IPS-NIHi11 (cell line): ENCODE measurements around the gene HCFC1.
A peak's percentile ranks its signal among the peaks of the same experiment; 100 is the strongest.

Experiments used
- DNase-seq: peaks from one replicate; pipeline ENCODE4 v3.0.0; 2012; ENCODE audit warnings: mixed read lengths, low spot score

Gene HCFC1

DNA sequence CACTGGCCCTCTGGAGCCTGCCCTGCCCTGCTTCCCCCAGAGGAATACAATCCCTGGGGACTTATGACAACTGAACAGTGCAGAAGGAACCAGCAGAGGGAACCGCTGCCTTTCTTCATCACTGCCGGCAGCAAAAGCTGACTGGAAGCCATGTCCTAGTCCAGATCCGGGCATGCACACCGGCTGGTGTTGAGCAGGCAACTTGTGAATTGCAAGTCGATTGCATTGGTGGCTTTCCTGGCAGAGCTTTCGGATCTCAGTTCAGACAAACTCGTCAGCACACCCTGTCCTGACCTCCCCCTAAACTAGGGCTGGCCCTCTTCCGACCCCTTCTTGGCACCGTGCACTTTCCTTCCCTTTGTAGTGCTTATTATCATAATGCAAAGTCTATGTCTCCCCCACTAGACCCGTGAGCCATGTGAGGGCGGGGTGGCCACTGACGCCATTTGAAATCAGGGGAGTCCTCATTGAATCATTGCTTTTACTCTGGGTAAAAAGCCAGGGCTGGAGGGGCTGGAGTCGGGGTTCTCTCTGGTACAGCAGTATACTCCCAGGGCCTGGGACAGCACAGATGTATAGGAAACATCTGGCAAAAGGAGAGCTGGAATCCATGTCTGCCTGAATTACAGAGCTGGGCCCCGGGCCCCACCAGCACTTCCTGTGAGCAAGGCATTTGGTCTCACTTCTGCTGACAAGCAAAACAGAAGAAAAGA is 47.3 kb downstream of the HCFC1 start:
- no peak for DNase-seq

DNA sequence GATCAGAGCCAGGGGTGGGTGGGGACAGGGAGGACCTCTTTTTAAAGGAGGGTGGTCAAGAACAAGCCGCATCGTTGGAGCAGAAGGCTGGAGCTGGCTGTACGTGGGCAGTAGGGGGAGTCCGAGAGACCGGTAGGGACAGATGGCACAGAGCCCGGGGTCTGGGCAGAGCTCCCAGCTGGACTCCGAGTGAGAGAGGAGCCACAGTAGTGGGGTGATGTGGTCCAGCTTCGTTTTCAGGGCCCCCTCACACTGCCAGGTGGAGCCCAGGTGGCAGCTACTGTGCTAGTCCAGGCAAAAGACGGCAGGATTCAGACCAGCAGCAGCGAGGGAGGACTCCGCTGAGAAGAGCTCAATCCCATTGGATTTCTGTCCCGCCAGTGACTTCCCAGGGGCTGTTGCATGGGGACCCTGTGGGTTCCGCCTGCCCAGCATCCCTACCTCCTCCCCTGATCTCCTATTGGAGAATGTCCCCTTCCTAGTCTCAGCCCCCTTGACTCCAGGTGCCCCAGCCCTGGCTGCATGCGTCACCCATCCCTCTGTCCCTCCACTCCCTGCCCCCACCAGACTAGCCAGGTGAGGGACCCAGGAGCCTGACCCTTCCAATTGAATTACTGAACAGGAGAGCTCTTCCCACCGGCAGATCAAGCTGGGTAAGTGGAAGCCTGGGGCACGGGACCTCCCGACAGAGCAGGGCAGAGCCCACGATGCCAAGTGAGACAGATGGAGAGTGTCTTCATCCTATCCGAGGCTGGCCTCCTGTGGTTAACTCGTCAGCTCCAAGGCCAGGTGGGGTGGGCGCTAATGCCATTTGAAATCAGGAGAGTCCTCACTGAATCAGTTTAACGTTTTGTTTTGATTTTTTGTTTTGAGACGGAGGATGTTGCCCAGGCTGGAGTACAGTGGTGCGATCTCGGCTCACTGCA is 48.4 kb downstream of the HCFC1 start:
- DNase-seq: peak; percentile 51

DNA sequence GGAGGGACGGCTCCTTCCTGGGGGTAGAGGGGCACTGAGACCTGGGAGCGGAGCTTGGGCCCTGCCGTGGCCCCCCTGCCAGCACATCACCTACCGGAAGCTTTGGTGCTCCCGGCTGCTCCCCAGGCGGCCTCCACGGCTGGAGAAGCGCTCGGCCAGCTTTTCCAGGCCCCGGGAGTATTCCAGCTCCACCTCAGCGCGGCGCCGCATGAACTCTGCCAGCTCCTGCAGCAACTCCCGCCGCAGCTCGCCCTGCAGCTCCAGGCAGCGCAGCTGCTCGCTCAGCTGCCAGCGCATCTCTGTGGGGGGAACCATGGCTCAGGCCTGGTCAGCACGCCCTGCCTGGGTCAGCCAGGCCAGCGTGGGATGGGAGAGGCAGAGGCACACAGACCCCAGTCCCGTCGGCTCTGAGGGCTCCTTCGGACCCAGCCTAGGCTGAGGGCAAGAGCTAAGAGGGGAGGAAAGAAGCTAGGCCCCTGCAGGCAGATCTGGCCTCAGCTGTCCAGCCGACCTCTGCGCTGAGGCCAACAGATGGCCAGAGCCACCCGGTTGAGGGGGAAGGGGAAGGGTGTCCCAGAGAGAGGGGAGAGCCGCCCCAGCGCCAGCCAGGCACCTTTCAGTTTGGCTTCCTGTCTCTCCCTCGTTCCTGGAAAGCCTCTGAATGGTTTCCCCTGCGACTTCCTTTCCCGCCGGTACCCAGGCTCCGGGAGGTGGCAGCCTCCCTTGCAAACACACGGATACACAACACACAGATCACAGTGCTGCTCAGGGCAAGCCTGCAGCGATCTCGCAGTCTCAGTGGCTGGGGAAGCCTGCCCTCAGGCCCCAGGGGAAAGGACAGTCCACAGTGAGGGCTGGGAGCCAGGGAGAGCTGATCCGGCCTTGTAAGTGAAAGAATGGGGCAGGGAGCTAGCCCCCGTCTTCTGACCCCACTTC is 49.8 kb downstream of the HCFC1 start:
- DNase-seq: no peak

- no peak for DNase-seq
These were observed 50.5 kb downstream of the HCFC1 start for GRCh38 chrX:153921070-153921469.

- no peak for DNase-seq
These were observed 51.1 kb downstream of the HCFC1 start for GRCh38 chrX:153920546-153920945.

DNA sequence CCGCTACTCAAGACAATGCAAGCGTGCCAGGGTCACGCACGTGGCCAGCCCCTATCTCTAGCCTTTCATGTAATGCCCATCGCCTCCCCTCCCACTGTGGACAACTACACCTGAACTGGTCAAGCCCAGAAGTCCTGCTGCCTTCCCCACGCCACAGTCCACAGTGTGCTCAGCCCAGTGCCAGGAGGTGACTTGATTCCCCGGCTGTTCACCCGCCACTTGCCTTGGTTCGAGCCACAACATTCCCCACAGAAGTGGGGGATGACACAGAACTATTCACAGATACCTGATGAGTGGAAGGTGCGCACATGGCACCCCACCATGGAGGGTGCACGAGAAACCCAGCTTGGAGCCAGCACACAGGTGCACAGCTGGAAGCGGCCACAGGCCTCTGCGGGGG is 52.3 kb downstream of the HCFC1 start:
- no peak for DNase-seq

- DNase-seq: no peak
These were observed 53.7 kb downstream of the HCFC1 start for GRCh38 chrX:153917869-153918268.

- no peak for DNase-seq
These were observed 57.9 kb downstream of the HCFC1 start for GRCh38 chrX:153913701-153914100.

DNA sequence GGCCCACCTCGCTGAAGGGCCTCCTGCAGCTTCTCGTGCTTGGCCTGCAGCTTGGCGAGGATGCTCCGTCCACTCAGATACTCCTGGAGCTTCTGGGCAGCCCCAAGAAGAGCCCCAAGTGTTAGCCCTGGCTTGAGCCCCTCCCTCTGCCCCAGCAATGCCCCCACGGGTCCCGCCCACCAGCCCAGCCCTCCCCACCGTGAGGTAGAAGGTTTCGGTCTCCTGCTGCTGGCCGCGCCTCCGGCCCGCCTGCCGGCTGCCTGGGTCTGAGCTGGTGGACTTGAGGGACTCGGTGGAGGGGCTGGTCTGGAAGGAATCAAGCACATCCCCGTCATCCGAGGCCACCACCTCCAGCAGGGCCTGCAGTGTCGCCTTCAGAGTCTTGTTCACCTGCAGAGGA is 58.4 kb downstream of the HCFC1 start:
- DNase-seq: no peak

GRCh38 chrX:153911798-153912197 is 59.8 kb downstream of the HCFC1 start:
- no peak for DNase-seq

GRCh38 chrX:153910446-153910845 is 61.2 kb downstream of the HCFC1 start:
- DNase-seq: no peak

DNA sequence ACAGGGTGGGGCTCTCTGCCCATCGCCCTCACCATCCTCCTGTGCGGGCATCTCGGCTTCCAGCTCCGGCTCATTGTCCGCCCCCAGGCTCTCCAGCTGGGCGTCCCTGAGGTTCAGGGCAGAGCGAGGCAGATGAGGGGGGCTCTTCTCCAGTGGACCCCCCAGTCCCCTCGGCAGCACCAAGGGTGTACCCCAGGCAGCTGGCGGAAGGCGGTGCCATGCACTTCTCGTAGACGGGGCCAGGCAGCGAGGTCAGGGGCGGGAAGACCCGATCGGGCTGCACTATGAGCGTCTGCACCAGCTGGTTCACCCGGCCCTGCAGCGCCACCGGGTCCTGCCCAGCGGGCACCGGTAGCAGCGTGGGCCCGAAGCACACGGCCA is 61.6 kb downstream of the HCFC1 start:
- DNase-seq: no peak

GRCh38 chrX:153909024-153909979 is 62.3 kb downstream of the HCFC1 start:
- peak; percentile 48 for DNase-seq

GRCh38 chrX:153908219-153908860 is 63.3 kb downstream of the HCFC1 start:
- DNase-seq: no peak

- no peak for DNase-seq
These were observed 64.2 kb downstream of the HCFC1 start for GRCh38 chrX:153907456-153907855.

- DNase-seq: no peak
These were observed 65.3 kb downstream of the HCFC1 start for GRCh38 chrX:153906126-153906917.

- no peak for DNase-seq
These were observed 66.0 kb downstream of the HCFC1 start for GRCh38 chrX:153905481-153906095.

DNA sequence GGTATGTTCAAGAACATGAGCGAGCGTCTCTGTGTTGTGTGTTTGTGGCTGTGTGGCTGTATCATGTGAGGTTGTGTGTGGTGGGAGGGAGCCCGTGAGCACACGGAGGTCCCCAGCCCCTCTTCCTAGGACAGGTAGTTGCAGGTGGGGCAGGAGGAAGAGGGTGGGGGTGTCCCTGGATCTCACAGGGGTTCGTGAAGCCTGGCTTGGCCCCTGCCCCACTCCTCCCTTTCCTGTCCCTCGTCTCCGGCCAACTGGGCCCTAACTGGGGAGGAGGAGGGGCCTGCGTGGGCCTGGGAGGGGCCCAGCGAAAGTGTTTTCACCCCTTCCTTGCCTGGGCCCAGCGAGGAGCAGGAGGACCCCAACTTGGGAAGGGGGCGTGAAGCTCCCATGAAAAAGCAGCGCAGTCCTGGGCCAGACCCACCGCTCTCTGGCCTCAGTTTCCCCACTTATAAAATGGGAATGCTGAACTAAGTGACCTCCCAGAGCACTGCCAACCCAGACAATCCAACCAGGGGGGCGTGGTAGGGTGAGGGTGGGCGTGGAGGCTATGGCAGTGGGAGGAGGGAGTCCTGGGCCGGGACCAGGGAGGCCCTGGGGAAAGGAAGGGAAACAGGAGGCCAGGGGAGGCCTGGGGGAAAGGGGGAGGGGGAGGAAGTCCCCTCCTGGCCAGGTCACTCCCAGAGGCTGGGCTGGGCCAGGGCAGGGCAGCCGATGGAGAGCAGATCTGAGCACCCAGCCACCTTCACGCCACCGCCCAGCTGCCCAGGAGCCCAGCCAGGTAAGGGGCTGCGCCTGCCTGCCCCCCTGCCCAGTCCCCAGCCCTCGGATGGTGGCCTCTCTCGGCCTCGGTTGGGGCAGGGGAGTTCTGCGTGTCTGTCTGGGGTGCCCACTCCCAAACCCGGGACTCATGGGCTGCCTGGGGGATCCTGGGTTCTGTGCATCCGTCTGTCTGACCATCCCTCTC is 67.3 kb downstream of the HCFC1 start, which contains the start of gene AVPR2:
Gene AVPR2 (plus strand): TSS at position 683 of the 967 bp plus-strand sequence. CDS start 473 bp downstream, outside the sequence.
- no peak for DNase-seq
